GM12878 (cell line): ENCODE data around the gene ADAMTS17. TPM values are rescaled to one million over a fixed set of nuclear protein-coding genes. Genes with fewer than 3 reads are reported as not detected.

Source experiments
- E4F1 ChIP-seq: fragments of 450-650 bp; IDR thresholded peaks from 2 replicates; pipeline ENCODE4 v1.6.1; 2018; ENCODE audit warnings: borderline replicate concordance, mild to moderate bottlenecking; ENCODE audit not compliant: partially characterized antibody
- FOXK2 ChIP-seq: fragments of 450-650 bp; IDR thresholded peaks from 2 replicates; pipeline ENCODE4 v1.6.1; 2017; ENCODE audit warnings: mild to moderate bottlenecking, moderate library complexity
- ZNF592 ChIP-seq: fragments of 450-650 bp; IDR thresholded peaks from 2 replicates; pipeline ENCODE4 v1.6.1; 2017; ENCODE audit warnings: mild to moderate bottlenecking, moderate library complexity
- polyA plus RNA-seq, 11 experiments: library from polyadenylated mRNA; depleted of rRNA in 4 of 11; unstranded in 6 of 11; stranded (reverse) in 5 of 11; fragments of >200 nt; fragmentation: Nextera tagmentation in 4 of 11; fragmentation: Illumina TruSeq in 1 of 11; extraction: Ambion mirVana in 4 of 11; extraction: Trizol in 1 of 11; gene quantifications; 1 replicate in 1 of 11; 2 replicates in 10 of 11; pipeline versions ENCODE4 v1.2.1 to v1.2.3, GENCODE V29; 2011 to 2016; ENCODE audit warnings: inconsistent platforms in 2 of 11, missing spikeins in 2 of 11, low read depth in 1 of 11
- total RNA-seq, 4 experiments: library from RNA; depleted of rRNA in 3 of 4; stranded (reverse); fragments of >200 nt in 3 of 4; fragmentation: Illumina TruSeq in 1 of 4; extraction: Trizol in 1 of 4; gene quantifications; 2 replicates each; pipeline versions ENCODE4 v1.2.1 to v1.2.3, GENCODE V29; 2013 to 2021

The ADAMTS17 gene
- total and polyA plus RNA-seq, 10 of the 15 experiments (the other 5 are each of a cell fraction or from before 2014, with no cell fraction given): 0.04 to 0.50 (median 0.10) TPM; not detected in 4

- no peak for TF ChIP-seq ZNF592
- no peak for TF ChIP-seq E4F1
- TF ChIP-seq FOXK2: no peak
Observed at GRCh38 chr15:100248236-100248635, 93.5 kb downstream of the ADAMTS17 start (continued).
